Cardiac fibroblast (primary cell): ENCODE data around the gene HACD2.

Source experiments
- DNase-seq, 2 donors: peaks; one replicate each; pipeline versions ENCODE4 v3.0.0 to v3.0.0-alpha.2; 2010; ENCODE audit warnings: low read depth in 2 of 2
- H3K4me3 ChIP-seq, 2 donors: replicated peaks in 1 of 2; 1 replicate in 1 of 2; 2 replicates in 1 of 2; pipeline ENCODE4 v1.5.1; 2011; ENCODE audit warnings: low read depth in 2 of 2, low read length in 2 of 2, mild to moderate bottlenecking in 2 of 2, moderate library complexity in 1 of 2
- TF ChIP-seq, protein P1 (sequence below): IDR thresholded peaks from one replicate; pipeline ENCODE4 v1.5.1; 2011; ENCODE audit warnings: low read depth, mild to moderate bottlenecking, low read length, inconsistent platforms

HACD2 gene

DNA sequence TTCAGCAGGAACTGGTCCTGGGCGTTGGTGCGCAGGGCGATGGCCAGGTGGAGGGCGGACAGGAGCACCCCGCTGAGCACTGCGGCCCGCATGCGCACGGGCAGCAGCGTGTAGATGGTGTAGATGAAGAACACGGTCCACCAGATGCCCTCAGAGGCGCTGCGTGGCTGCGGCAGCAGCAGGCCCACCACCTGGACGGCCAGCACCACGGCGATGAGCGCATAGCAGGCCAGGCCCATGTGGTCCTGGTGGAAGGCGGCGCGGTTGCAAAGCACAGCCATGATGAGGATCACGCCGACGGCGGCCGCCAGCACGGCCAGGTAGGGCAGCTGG, 137.5 kb downstream of the HACD2 start:
- TF ChIP-seq, protein P1, sequence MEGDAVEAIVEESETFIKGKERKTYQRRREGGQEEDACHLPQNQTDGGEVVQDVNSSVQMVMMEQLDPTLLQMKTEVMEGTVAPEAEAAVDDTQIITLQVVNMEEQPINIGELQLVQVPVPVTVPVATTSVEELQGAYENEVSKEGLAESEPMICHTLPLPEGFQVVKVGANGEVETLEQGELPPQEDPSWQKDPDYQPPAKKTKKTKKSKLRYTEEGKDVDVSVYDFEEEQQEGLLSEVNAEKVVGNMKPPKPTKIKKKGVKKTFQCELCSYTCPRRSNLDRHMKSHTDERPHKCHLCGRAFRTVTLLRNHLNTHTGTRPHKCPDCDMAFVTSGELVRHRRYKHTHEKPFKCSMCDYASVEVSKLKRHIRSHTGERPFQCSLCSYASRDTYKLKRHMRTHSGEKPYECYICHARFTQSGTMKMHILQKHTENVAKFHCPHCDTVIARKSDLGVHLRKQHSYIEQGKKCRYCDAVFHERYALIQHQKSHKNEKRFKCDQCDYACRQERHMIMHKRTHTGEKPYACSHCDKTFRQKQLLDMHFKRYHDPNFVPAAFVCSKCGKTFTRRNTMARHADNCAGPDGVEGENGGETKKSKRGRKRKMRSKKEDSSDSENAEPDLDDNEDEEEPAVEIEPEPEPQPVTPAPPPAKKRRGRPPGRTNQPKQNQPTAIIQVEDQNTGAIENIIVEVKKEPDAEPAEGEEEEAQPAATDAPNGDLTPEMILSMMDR: no peak

DNA sequence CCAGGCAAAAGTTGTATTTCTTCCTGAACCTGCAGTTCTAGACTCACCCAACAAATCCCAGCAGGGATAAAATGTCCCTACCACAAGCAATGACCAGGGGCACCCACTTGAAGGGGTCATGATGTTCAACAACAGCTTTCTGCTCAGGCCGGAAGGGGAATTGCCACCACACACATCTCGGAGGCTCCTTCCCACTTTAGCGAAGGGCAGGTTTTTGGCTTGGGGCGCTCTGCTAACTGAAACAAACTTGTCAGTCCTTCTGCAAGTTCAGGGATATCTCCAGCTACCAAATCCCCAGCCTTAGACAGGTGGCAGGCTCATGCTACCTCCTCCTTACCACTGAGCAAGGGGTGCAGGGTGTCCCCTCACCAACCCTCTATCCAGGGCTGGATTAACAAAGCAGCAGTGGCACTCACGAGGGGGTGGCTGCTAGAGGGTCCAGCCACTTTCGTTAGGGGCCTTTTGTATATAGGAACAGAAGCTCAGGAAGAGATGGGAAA, 138.2 kb downstream of the HACD2 start:
- no peak for DNase-seq
- no peak overlapping the region for H3K4me3 ChIP-seq
- TF ChIP-seq, protein P1: no peak

More for the DNA sequence above, 137.5 kb downstream of the HACD2 start:
- H3K4me3 ChIP-seq: no peak overlapping the region
- no peak for DNase-seq

DNA sequence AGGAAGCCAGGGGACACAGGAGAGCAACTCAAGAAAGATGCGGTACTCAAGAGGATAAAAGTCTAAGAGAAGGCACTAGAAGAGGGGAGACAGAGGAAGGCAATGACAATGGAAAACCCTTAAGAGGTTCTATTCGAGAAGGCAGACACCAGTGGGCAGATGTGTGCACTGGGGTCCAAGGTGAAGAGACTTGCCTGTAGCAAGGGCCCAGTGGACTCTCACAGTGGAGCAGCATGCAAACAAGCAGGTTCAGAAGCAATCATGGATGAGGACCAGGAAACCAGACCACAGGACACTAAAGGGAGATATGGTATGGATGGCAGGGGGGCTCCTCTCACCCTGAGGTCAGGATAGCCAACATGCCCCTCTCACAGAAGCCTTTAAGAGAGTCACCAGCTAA, 138.6 kb downstream of the HACD2 start:
- TF ChIP-seq, protein P1: no peak
- no peak overlapping the region for H3K4me3 ChIP-seq
- DNase-seq: no peak

DNA sequence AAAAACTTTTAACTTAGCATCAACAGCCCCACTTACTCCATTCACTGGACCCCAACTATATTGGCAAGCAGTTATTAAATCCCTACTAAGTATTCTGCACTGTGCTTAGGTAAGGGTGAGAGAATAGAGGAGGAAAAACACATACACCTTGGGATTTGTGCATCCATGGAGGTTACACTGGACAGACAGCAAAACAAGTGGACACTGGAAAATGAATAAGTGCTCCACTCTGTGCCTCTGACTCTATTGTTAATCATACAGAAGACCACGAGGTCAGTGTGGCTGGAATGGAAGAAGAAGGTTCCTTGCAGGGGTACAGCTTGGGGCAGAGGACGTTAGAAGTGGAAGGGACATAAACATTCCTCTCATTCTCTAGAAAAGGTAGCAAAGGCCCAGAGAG, 139.2 kb downstream of the HACD2 start:
- TF ChIP-seq, protein P1: no peak
- DNase-seq: no peak
- H3K4me3 ChIP-seq: no peak overlapping the region

DNA sequence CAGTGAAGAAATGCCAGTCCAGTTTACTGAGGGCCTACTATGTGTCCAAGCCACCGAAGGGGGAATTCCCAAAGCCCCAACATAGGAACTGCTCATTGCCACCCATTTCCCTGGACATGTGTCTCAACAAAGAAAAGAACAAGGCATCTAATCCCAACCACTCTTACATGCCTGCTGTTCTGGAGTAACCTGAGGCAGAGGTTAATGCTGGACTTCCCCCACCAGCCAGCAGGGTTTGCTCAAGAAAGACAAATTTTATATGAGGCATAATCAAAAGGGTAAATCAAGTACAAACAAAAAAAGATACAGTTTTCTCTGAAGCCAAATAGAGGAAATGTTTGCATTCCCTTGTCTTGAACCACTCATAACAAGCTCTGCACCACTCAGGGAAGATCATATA, 140.1 kb downstream of the HACD2 start:
- DNase-seq: no peak
- H3K4me3 ChIP-seq: no peak overlapping the region
- TF ChIP-seq, protein P1: no peak

DNA sequence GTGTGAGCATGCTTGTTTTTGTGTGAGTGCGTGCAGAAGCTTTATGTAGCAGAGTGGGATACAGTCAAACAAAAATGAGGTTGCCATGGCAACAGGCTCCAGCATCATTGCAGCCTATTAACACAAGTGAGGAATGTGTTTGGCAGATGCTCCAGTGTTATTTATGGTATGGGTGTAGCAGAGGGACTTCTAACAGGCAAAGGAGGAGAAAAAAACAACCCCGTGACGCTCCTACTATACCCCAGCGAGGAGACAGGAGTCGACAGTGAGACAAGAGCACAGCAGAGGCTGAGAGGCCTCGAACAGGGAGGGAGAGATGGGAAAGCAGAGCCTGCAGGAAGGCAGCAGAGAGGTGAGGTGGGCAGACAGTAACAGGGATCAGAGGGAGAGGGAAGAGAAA, 140.8 kb downstream of the HACD2 start:
- peak in 1 of 2 donors; percentile 20 for DNase-seq
- TF ChIP-seq, protein P1: no peak
- H3K4me3 ChIP-seq: no peak overlapping the region

DNA sequence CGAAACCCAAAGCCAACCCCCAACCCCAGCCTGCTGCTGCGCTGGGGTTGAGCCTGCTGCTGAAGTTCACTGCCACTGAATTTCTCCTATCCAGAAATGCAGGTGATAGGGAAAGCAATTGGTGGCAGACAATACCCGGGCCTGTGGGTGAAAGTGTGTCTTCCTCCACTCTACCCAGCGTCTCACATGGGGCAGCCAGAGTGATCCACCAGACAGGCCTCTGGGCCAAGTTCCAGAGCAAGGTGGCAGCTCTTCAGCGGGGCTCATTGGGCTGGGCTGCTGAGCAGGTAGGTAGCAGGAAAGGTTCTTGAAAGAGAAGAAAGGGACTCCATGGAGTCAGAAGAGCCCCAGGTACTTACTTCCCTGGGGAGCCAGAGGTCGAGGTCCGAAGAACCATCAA, 141.9 kb downstream of the HACD2 start:
- DNase-seq: no peak
- TF ChIP-seq, protein P1: no peak
- no peak overlapping the region for H3K4me3 ChIP-seq
